Adrenal gland (tissue), 12 donors: ENCODE measurements around the gene CRYAB. TPM values are rescaled to one million over a fixed set of nuclear protein-coding genes. Genes with fewer than 3 reads are reported as not detected.

Experiments used
- DNase-seq, 7 donors: peaks; one replicate each; pipeline ENCODE4 v3.0.0-alpha.2; 2019 to 2020
- H3K27ac ChIP-seq, 5 donors: fragments of 200-600 bp; sonication (generic) in 4 of 5; 1 replicate in 3 of 5; 2 replicates in 2 of 5; pipeline versions ENCODE4 v1.5.1 to v1.8.0; 2016 to 2020; ENCODE audit warnings: mild to moderate bottlenecking in 1 of 5
- H3K27me3 ChIP-seq: fragments of 200-600 bp; 2 replicates; pipeline ENCODE4 v1.8.0; 2021
- H3K36me3 ChIP-seq, 2 donors: fragments of 200-600 bp; replicated peaks in 1 of 2; 1 replicate in 1 of 2; 2 replicates in 1 of 2; pipeline versions ENCODE4 v1.5.1 to v1.8.0; 2018 to 2022
- H3K4me1 ChIP-seq, 2 donors: fragments of 200-600 bp; replicated peaks in 1 of 2; 1 replicate in 1 of 2; 2 replicates in 1 of 2; pipeline versions ENCODE4 v1.5.1 to v1.8.0; 2018 to 2021
- H3K4me3 ChIP-seq, 4 donors: fragments of 200-600 bp; sonication (generic) in 3 of 4; one replicate each; pipeline ENCODE4 v1.5.1; 2016 to 2018
- H3K9me3 ChIP-seq, 3 donors: fragments of 200-600 bp; sonication (generic) in 1 of 3; replicated peaks in 1 of 3; 1 replicate in 2 of 3; 2 replicates in 1 of 3; pipeline versions ENCODE4 v1.5.1 to v1.8.0; 2016 to 2021
- POLR2A ChIP-seq, 2 donors: fragments of 450-650 bp; IDR thresholded peaks; one replicate each; pipeline ENCODE4 v1.6.1; 2017; ENCODE audit warnings: antibody characterized with exemption in 2 of 2, mild to moderate bottlenecking in 2 of 2, moderate library complexity in 1 of 2
- WGBS, 4 donors: extraction: QIAGEN DNeasy Blood & Tissue Kit in 2 of 4; methylation state at CpG; one replicate each; pipeline versions ENCODE4 v1.1.5 to v1.1.7; 2013 to 2017; 5-methylcytosine and 5-hydroxymethylcytosine counted together
- intact Hi-C, 2 donors: fragments of 100-400 bp; cut with DNase I; formaldehyde crosslinking; loops; one replicate each; pipeline versions ENCODE4 v1.14.1 to v1.15.0; 2022 to 2023
- polyA plus RNA-seq, 3 donors: library from polyadenylated mRNA; stranded (reverse); fragments of 200-250 nt in 2 of 3; fragments of 350-450 nt in 1 of 3; fragmentation: Illumina TruSeq in 1 of 3; extraction: RNeasy Lipid Tissue Mini Kit (QIAGEN cat#74804) in 1 of 3; gene quantifications; one replicate each; pipeline ENCODE4 v1.2.3, GENCODE V29; 2013 to 2014
- total RNA-seq, 9 donors: library from RNA; depleted of rRNA in 4 of 9; stranded (reverse); fragments of >200 nt in 4 of 9; fragments of 120-200 nt in 1 of 9; fragmentation: NEBNext Ultra II Directional in 1 of 9; extraction: Animal tissue kit (Norgen Biotek cat#: 25700) in 1 of 9; gene quantifications; one replicate each; pipeline versions ENCODE4 v1.1.0 to v1.2.4, GENCODE V29; 2013 to 2023
- TF ChIP-seq, protein P1 (sequence below), 6 experiments: fragments of 450-650 bp in 4 of 6; fragments of 200-600 bp in 2 of 6; sonication (generic) in 1 of 6; IDR thresholded peaks; 1 replicate in 5 of 6; 2 replicates in 1 of 6; pipeline versions ENCODE4 v1.5.1 to v1.8.0; 2016 to 2021; ENCODE audit warnings: antibody characterized with exemption in 6 of 6, mild to moderate bottlenecking in 2 of 6, moderate library complexity in 1 of 6
- donor health status: healthy with polysubstance abuse.
- donor health status: Bipolar disorder and iron deficiency.
- donor health status: DM: yes; HTN: yes; CAD: no.
- donor health status: DM: no; HTN: no; CAD: no.
- donor health status: DM: no; HTN: no; CAD: no.
- donor health status: DM: yes; HTN: yes; CAD: no.

Gene CRYAB
- total and polyA plus RNA-seq, 12 donors = 6.8 to 108 (median 66.5) TPM

DNA sequence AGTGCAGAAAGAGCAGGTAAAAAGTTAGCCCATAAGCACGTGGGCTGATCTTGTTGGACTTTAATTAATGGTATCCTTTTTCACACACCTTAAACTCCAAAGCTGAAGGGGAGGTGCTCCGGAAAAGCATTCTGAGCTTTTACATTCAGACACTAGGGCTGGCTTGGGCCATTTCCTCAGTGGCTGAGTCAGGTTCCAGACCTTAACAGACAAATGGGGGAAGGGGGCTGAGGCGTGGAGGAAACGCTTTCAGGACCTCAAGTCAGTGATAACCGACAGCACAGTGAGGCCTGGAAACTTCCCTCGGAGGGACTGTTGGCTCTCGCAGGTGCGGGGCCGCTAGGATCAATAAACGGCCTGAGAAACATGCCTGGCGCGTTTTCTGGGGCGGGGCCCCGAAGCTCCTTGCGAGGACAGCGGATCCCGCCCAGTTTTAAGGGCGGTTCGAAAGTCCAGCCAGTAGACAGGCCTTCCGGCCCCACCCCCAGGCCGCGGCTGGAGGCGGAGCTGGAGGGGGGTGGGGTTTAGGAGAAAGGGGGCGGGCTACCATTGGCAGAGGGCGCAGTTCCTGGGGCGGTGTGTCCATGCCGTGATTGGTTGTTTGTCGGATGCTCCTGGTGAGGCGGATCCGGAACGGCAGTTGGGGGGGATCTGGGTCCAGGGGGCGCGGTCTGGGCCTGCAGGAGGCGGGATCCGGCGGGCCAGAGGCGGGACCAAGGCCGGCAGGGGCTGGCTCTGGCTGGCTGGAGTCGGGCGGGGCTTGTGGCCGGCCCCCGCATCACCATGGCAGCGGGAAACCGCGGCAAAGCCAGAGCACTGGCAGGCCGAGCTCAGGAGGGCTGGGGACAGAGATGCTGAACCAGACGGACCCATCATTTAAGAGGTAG, 15.2 kb upstream of the CRYAB start:
- Histone ChIP-seq H3K36me3 (no peaks in the 10 kb centered on the region), H3K4me1 (peaks cover 15 to 28% of the 10 kb centered on the region in 2 donors), H3K27ac (peak overlapping the region; percentile 34 to 95 (median 87)), H3K27me3 (no peaks in the 10 kb centered on the region), H3K4me3 (peak overlapping the region in 2 of 4 donors; percentile 38 to 58), H3K9me3 (no peaks in the 10 kb centered on the region)
- peak; percentile 96 to 98 (median 97) for DNase-seq
- intact Hi-C loops = loop anchor here in 1 of 2 donors (10.0 kb wide), 1 partner anchor 52 kb away; the partner anchor contains the start of genes ALG9, CFAP68 and FDXACB1
- TF ChIP-seq POLR2A (IDR thresholded peaks at IDR 0.05) = peak; percentile 44 to 77
- TF ChIP-seq, protein P1, sequence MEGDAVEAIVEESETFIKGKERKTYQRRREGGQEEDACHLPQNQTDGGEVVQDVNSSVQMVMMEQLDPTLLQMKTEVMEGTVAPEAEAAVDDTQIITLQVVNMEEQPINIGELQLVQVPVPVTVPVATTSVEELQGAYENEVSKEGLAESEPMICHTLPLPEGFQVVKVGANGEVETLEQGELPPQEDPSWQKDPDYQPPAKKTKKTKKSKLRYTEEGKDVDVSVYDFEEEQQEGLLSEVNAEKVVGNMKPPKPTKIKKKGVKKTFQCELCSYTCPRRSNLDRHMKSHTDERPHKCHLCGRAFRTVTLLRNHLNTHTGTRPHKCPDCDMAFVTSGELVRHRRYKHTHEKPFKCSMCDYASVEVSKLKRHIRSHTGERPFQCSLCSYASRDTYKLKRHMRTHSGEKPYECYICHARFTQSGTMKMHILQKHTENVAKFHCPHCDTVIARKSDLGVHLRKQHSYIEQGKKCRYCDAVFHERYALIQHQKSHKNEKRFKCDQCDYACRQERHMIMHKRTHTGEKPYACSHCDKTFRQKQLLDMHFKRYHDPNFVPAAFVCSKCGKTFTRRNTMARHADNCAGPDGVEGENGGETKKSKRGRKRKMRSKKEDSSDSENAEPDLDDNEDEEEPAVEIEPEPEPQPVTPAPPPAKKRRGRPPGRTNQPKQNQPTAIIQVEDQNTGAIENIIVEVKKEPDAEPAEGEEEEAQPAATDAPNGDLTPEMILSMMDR (IDR thresholded peaks at IDR 0.05) = peak in 4 of 6 experiments; percentile 16 to 47 (median 34)
- 1% methylated on average over 23 to 47 of the region's 47 CpGs for WGBS, 4 donors

DNA sequence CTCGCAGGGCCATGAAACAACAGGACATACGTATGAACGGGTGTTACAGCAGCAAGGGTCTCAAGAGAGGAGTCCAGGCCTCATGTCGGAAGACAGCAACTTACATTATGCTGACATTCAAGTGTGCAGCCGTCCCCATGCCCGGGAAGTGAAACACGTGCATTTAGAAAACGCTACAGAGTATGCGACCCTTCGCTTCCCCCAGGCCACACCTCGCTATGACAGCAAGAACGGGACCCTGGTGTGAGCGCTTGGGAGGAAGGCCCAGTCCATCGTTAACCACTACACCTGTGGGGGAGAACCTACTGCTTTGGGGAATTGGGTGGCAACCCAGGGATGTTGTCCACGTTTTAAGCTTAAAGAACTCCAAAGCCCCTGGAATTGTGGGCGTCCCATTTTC, 14.4 kb upstream of the CRYAB start:
- H3K9me3 ChIP-seq = no peaks in the 10 kb centered on the region
- H3K27me3 ChIP-seq = no peaks in the 10 kb centered on the region
- H3K27ac ChIP-seq = peak overlapping the region in 4 of 5 donors; percentile 85 to 95 (median 88)
- peaks cover 15 to 28% of the 10 kb centered on the region in 2 donors for H3K4me1 ChIP-seq
- peak in 1 of 7 donors; percentile 28 for DNase-seq
- intact Hi-C loops = loop anchor here in 1 of 2 donors (10.0 kb wide), 1 partner anchor 51 kb away; the partner anchor contains the start of genes ALG9, CFAP68 and FDXACB1
- H3K36me3 ChIP-seq = no peaks in the 10 kb centered on the region
- peak overlapping the region in 1 of 4 donors; percentile 58 for H3K4me3 ChIP-seq
- TF ChIP-seq, protein P1 (IDR thresholded peaks at IDR 0.05) = no peak
- no peak for TF ChIP-seq POLR2A (IDR thresholded peaks at IDR 0.05)
- 90 to 98% (median 95%) methylated on average over 12 to 16 of the region's 16 CpGs for WGBS, 4 donors

DNA sequence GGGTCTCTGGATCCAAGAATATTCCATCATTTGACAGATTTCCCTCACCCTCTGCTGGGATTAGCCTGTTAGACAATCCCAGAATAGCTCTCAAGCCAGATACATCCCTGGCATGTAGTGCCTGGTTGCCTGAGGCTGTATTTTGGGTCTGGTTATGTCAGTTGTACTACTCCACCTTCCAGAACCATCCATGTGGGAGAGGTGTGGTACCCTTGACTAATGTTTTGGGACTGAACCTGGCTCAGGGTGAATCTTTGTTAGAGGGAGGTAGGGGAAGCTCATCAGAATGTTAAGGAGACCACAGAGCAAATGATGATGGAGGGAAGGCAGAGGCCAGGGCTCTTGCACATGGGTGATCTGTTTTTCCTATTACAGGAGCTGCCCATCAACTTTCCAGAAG, 12.4 kb upstream of the CRYAB start:
- H3K27me3 ChIP-seq = no peaks in the 10 kb centered on the region
- H3K9me3 ChIP-seq = no peaks in the 10 kb centered on the region
- peaks cover 15 to 28% of the 10 kb centered on the region in 2 donors for H3K4me1 ChIP-seq
- no peak for DNase-seq
- TF ChIP-seq POLR2A (IDR thresholded peaks at IDR 0.05) = no peak
- no peaks in the 10 kb centered on the region for H3K36me3 ChIP-seq
- peak overlapping the region in 4 of 5 donors; percentile 46 to 76 (median 55) for H3K27ac ChIP-seq
- intact Hi-C loops = loop anchor here in 1 of 2 donors (10.0 kb wide), 1 partner anchor 49 kb away; the partner anchor contains the start of genes ALG9, CFAP68 and FDXACB1
- no peak overlapping the region for H3K4me3 ChIP-seq

DNA sequence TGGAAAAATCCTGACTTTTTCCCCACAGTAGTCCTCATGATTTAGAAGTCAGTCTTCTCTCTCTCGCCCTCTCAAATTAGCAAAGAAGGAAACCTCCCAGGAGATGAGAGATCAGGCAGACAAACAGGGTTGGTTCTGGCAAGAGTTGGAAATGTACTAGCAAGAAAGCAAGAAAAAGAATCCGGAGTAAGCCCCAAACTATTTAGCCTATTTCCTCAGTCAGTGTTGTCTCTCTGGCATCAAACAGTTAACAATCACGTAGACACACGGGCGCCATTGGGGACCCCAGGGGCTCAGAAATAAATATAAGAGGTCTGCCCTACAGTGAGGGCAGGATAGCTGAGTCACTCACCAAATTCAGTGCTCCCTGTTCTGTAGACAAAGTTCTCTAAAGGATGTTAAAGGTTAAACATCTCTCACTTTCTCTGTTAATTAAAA, 11.8 kb upstream of the CRYAB start:
- H3K36me3 ChIP-seq = no peaks in the 10 kb centered on the region
- H3K4me3 ChIP-seq = no peak overlapping the region
- H3K27me3 ChIP-seq = no peaks in the 10 kb centered on the region
- no peaks in the 10 kb centered on the region for H3K9me3 ChIP-seq
- intact Hi-C loops = loop anchor here in 1 of 2 donors (10.0 kb wide), 1 partner anchor 49 kb away; the partner anchor contains the start of genes ALG9, CFAP68 and FDXACB1
- peaks cover 15 to 28% of the 10 kb centered on the region in 2 donors for H3K4me1 ChIP-seq
- WGBS, 4 donors = 35 to 49% (median 46%) methylated on average over 5 of the region's 5 CpGs
- no peak for TF ChIP-seq POLR2A (IDR thresholded peaks at IDR 0.05)
- TF ChIP-seq, protein P1 (IDR thresholded peaks at IDR 0.05) = no peak
- H3K27ac ChIP-seq = peak overlapping the region in 4 of 5 donors; percentile 46 to 76 (median 55)
- no peak for DNase-seq
